Measurements from ENCODE around the gene HCLS1. TPM values are rescaled to one million over a fixed set of nuclear protein-coding genes. Genes with fewer than 3 reads are reported as not detected.

HCLS1 gene
- total and polyA plus RNA-seq, 9 of the 15 experiments (the other 6 are each of a cell fraction or from before 2014, with no cell fraction given), result 4.8 to 34.1 (median 22.0) TPM

DNA sequence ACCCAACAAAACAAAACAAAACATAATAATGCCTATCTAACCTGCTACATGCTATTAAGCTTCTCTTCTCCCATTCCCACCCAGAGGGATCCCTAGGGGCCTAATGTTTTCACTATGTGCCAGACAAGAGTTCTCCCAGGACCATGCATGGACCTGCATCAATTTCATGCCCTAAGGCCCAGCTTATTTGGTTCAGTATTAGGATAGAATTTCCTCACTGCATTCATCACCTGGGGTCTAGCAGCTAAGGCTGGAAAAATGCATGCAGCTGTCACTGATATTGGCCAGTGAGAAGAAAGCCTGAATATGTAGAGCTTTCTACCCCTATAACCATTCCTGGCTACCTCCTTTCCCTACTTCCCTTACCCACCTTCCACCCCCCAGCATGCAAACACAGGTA is 2.0 kb upstream of the HCLS1 start:
- Histone ChIP-seq H3K4me3 (no peak overlapping the region), H4K20me1 (replicated peaks; ENCODE audit: control insufficient read depth, insufficient read depth, low read length) (no peaks in the 10 kb centered on the region), H3K79me2 (ENCODE audit: control insufficient read depth, insufficient read depth, low read length) (no peaks in the 10 kb centered on the region), H3K9me1 (ENCODE audit: control insufficient read depth, insufficient read depth, low read length) (no peaks in the 10 kb centered on the region), H3K4me2 (ENCODE audit: insufficient read depth, low read length) (no peak overlapping the region), H3K27me3 (ENCODE audit: control insufficient read depth in 2 of 2, insufficient read depth in 2 of 2, low read length in 2 of 2) (no peaks in the 10 kb centered on the region), H3K36me3 (ENCODE audit: control insufficient read depth, insufficient read depth, low read length) (peaks cover 23% of the 10 kb centered on the region; the same call in 2 of the 3 replicates), H3K9me3 (replicated peaks; ENCODE audit: control insufficient read depth, insufficient read depth, low read depth, low read length) (no peaks in the 10 kb centered on the region), H3K9ac (ENCODE audit: insufficient read depth in 1 of 2, low read depth in 2 of 2, low read length in 2 of 2) (no peak overlapping the region), H3K27ac (ENCODE audit: extremely low read depth, low read depth, low read length) (no peak overlapping the region), H2AFZ (ENCODE audit: low read depth, low read length) (no peak overlapping the region), H3K4me1 (replicated peaks in 1 of 2; ENCODE audit: control insufficient read depth in 2 of 2, insufficient read depth in 2 of 2, low read length in 2 of 2) (peaks cover 0 to 5% of the 10 kb centered on the region in 2 experiments; a peak in 3 of 5 replicates)
- no peak for DNase-seq (ENCODE audit: extremely low read depth in 1 of 4, low spot score in 3 of 4)
- ATAC-seq, result no peak
- BruUV-seq (replicated peaks), result no TSS peak
- ChIA-PET POLR2A (interaction anchor here (0.5 to 1.1 kb wide), 3 partner anchors 9 to 86 kb away, joined by 3 to 4 read pairs (median 3); partner anchors contain the start of gene GOLGB1), CTCF (ENCODE audit: low intra/inter-chr PET ratio) (no interaction called here)
- in situ Hi-C loops (cut with MboI), result no loop called here
- intact Hi-C loops (cut with micrococcal nuclease), result no loop called here
- FAIRE-seq, result no peak
- no peak for TF ChIP-seq KDM5B (IDR thresholded peaks at IDR 0.05; ENCODE audit: insufficient replicate concordance, low read depth, low read length)
- no peak for TF ChIP-seq SAFB (IDR thresholded peaks at IDR 0.05; ENCODE audit: borderline replicate concordance, low read depth, low read length)
- TF ChIP-seq SP1 (CRISPR knock-in tag; IDR thresholded peaks at IDR 0.05), result no peak
- TF ChIP-seq ZNF764 (CRISPR knock-in tag; IDR thresholded peaks at IDR 0.05; ENCODE audit: low read depth), result no peak
- TF ChIP-seq, protein P1, sequence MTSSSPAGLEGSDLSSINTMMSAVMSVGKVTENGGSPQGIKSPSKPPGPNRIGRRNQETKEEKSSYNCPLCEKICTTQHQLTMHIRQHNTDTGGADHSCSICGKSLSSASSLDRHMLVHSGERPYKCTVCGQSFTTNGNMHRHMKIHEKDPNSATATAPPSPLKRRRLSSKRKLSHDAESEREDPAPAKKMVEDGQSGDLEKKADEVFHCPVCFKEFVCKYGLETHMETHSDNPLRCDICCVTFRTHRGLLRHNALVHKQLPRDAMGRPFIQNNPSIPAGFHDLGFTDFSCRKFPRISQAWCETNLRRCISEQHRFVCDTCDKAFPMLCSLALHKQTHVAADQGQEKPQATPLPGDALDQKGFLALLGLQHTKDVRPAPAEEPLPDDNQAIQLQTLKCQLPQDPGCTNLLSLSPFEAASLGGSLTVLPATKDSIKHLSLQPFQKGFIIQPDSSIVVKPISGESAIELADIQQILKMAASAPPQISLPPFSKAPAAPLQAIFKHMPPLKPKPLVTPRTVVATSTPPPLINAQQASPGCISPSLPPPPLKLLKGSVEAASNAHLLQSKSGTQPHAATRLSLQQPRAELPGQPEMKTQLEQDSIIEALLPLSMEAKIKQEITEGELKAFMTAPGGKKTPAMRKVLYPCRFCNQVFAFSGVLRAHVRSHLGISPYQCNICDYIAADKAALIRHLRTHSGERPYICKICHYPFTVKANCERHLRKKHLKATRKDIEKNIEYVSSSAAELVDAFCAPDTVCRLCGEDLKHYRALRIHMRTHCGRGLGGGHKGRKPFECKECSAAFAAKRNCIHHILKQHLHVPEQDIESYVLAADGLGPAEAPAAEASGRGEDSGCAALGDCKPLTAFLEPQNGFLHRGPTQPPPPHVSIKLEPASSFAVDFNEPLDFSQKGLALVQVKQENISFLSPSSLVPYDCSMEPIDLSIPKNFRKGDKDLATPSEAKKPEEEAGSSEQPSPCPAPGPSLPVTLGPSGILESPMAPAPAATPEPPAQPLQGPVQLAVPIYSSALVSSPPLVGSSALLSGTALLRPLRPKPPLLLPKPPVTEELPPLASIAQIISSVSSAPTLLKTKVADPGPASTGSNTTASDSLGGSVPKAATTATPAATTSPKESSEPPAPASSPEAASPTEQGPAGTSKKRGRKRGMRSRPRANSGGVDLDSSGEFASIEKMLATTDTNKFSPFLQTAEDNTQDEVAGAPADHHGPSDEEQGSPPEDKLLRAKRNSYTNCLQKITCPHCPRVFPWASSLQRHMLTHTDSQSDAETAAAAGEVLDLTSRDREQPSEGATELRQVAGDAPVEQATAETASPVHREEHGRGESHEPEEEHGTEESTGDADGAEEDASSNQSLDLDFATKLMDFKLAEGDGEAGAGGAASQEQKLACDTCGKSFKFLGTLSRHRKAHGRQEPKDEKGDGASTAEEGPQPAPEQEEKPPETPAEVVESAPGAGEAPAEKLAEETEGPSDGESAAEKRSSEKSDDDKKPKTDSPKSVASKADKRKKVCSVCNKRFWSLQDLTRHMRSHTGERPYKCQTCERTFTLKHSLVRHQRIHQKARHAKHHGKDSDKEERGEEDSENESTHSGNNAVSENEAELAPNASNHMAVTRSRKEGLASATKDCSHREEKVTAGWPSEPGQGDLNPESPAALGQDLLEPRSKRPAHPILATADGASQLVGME (CRISPR knock-in tag; IDR thresholded peaks at IDR 0.05), result no peak
- no peak for TF ChIP-seq POLR2G (IDR thresholded peaks at IDR 0.05; ENCODE audit: low read depth, low read length)
- TF ChIP-seq HDAC3 (IDR thresholded peaks at IDR 0.05; ENCODE audit: borderline replicate concordance, partially characterized antibody), result no peak
- TF ChIP-seq TAL1 (IDR thresholded peaks at IDR 0.05), result no peak
- no peak for TF ChIP-seq ZSCAN32 (CRISPR knock-in tag; IDR thresholded peaks at IDR 0.05)
- TF ChIP-seq PHB (CRISPR knock-in tag; IDR thresholded peaks at IDR 0.05), result no peak
- TF ChIP-seq SRF (CRISPR knock-in tag; IDR thresholded peaks at IDR 0.05), result no peak
